Liver (tissue), 3 donors: Measurements from ENCODE around the gene SLC8A1.

Experiments used
- EGR1 ChIP-seq, 2 donors: IDR thresholded peaks; 2 replicates each; pipeline ENCODE4 v1.6.1; 2016 to 2018; ENCODE audit warnings: antibody characterized with exemption in 2 of 2, low read depth in 2 of 2
- GABPA ChIP-seq, 2 donors: IDR thresholded peaks in 1 of 2; conservative IDR thresholded peaks in 1 of 2; 2 replicates each; pipeline ENCODE4 v1.6.1; 2016; ENCODE audit warnings: antibody characterized with exemption in 2 of 2, mild to moderate bottlenecking in 1 of 2, moderate library complexity in 1 of 2
- TF ChIP-seq, protein P1 (sequence below): fragments of 150-350 bp; IDR thresholded peaks from 2 replicates; pipeline ENCODE4 v1.5.1; 2017; ENCODE audit warnings: improper control_type of control experiment, low read depth, low read length; ENCODE audit not compliant: missing input control
- donor health status: healthy.
- donor health status: healthy.

DNA sequence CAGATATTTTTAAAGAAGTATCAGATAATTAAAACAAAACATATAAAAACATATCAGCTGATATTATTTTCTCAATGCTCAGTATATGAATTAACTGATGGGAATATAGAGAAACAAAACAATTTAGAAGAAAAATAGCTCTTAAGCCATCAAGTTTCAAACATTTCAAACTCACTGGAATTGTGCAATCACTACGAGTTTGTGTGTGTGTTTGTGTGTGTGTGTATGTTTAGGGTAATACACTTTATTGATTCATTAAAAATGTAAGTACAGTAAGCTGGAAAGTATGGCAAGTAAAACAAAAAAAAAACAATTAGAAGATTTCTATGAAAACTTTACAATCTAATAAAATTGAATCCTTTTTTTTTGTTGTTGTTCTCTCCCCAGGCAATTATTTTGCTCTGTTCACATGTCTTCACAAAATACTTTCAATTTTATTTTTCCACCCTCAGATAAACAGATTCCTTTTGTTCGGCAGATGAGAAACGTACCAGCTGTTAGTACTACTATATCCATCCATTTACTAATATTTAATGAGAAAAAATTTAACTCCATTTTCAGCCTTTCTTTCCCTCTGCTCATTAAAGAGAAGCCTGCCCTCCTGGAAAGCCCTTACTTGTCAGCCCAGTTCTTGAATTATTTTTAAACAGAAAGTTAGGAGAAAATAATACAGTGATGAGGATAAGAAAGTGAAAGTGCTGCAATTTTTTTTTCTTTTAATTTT lies 87.6 kb downstream of the SLC8A1 start:
- TF ChIP-seq GABPA (IDR thresholded peaks at IDR 0.05 in 1 of 2, conservative IDR thresholded peaks at IDR 0.05 in 1 of 2) (no peak), EGR1 (IDR thresholded peaks at IDR 0.05; ENCODE audit: low read depth in 2 of 2) (no peak)
- TF ChIP-seq, protein P1, sequence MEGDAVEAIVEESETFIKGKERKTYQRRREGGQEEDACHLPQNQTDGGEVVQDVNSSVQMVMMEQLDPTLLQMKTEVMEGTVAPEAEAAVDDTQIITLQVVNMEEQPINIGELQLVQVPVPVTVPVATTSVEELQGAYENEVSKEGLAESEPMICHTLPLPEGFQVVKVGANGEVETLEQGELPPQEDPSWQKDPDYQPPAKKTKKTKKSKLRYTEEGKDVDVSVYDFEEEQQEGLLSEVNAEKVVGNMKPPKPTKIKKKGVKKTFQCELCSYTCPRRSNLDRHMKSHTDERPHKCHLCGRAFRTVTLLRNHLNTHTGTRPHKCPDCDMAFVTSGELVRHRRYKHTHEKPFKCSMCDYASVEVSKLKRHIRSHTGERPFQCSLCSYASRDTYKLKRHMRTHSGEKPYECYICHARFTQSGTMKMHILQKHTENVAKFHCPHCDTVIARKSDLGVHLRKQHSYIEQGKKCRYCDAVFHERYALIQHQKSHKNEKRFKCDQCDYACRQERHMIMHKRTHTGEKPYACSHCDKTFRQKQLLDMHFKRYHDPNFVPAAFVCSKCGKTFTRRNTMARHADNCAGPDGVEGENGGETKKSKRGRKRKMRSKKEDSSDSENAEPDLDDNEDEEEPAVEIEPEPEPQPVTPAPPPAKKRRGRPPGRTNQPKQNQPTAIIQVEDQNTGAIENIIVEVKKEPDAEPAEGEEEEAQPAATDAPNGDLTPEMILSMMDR, result no peak
